Measurements from ENCODE around the gene CHD2. TPM values are rescaled to one million over a fixed set of nuclear protein-coding genes. Genes with fewer than 3 reads are reported as not detected.
A peak's percentile ranks its signal among the peaks of the same experiment; 100 is the strongest.
"Not testable (repeated sequence)": the region's sequence is repeated elsewhere in the genome, so short reads cannot be mapped to it uniquely, and the experiment has no call there.

CHD2 gene
- total RNA-seq, 1 donor from 2014 or later: 57.2 TPM

DNA sequence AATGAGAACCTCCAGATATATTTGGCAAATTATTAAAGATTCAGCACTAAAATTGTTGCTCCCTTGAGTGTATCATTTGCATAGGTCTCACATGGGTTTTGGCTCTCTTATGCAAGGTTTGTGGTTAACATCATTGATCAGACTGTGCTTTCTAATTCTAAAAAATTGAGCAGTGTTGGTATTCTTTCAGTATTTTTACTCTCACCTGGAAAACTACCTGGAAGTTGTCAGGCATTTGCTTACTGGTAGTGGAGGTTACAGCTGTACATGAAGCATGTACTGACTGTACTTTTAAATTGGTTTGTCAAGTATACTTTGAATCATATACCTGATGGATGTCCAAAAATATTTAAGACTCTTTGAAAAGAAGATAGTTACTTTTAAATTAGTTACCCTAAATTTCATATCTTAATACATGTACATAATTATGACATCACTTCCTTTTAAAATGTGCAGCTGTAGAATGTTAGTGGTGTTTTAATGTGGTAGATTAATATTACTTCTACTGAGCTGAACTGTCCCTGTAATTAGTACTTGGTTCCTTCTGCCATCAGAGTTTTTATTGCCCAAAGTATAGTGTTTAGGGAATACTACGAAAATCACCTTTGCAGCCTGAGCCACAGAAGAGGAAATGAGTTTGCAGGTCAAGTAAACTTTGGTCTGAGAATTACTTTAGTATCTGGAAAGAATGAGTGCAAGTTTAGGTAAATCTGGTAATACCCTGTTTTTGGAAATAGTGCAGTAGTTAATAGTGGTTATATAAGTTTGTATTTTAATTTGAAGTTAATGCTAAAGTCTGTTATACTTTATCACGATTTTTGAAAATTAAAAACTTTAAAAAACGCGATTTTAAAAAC, 2.8 kb downstream of the CHD2 start:
- ATAC-seq (no peak), DNase-seq (no peak)
- intact Hi-C loops (cut with micrococcal nuclease): no loop called here

DNA sequence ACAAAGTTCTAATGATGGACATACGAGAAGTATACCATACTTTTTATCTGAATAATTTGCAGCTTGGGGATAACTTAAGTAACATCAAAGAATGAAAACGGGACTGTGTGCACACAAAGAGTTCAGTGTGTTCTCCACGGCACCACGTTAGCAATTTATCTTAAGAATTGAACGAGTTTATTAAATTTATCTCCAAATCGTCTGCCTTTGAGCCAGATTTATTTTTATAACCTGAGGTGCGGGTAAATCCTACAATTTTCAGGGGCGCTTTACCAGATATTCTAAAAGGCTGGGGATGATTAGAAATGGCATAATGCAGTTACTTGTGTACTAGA, 3.5 kb downstream of the CHD2 start:
- intact Hi-C loops (cut with micrococcal nuclease): no loop called here
- ATAC-seq (no peak), DNase-seq (no peak)

DNA sequence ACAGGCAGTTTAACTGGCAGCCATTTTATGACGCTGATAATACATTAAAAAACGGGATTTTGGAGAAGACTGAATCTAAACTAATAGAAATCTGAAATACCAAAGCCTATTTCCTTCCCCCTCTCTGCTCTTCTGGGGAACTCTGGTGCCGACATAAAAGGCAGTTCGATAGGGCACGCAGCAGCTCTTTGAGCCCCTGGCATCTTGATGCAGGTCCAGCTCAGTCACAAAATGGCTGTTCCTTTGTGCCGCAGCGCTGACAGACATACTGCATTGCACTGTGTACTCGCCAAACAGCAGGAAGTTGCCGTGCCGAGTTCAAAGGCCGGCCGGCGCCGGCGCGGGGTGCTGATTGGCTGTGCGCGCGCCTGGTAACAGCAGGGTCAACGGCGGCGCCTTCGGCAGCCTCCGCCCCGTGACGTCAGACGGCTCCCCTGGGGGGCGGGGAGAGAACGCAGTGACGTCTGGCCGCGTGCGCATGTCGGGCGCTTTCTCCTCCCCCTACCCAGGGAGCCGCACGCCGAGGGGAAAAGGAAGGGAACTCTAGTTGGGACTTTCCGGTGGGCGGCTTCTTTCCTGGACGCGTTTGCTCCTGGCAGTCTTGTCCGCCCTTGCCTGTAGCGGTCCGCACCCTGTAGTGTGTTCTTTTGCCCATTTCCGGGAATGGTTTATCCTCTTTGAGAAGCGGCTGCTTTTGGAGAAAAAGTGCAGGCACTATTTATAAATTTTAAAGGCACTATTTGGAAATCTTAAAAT, 4.0 kb downstream of the CHD2 start:
- ATAC-seq: peak; percentile 94
- intact Hi-C loops (cut with micrococcal nuclease): no loop called here
- DNase-seq: peak; percentile 99

DNA sequence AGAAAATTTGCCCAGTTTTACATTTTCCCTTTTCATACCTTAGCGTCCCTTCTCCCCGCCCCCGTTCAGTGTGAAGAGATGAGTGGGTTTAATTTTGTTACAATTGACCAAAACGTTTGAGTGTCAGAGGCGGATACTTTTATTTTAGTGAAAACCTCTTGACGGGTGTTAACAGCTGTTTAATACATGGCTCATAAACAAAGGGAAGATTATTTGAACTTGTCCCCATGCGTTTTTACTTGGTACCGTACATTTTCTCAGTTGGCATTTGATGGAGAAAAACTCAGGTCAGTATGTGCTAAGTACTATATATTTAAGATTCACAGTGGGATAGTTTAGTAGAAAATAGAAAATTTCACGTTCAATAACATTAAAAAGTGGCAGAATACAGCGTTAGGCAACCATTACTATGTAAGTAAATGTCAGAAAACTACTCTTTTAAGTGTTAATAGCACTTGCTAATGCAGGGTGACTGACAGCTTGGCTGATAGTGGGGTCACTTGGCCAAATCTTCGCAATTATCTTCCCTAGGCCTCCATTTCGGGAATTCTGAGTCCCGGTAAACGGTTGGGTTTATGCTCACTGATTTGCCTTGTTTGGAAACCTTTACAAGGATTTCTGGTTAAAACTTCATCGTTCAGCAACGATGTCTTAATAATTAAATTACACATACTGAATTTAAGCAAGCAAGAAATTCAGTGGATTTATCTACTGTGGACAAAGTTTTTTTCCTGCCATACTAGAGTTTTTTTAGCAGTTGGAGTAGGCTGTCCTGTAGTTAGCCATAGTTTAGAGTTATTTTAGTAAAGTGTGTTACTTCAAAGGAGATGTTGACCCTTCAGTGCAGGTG, 4.8 kb downstream of the CHD2 start:
- ATAC-seq (no peak), DNase-seq (no peak)
- intact Hi-C loops (cut with micrococcal nuclease): no loop called here

DNA sequence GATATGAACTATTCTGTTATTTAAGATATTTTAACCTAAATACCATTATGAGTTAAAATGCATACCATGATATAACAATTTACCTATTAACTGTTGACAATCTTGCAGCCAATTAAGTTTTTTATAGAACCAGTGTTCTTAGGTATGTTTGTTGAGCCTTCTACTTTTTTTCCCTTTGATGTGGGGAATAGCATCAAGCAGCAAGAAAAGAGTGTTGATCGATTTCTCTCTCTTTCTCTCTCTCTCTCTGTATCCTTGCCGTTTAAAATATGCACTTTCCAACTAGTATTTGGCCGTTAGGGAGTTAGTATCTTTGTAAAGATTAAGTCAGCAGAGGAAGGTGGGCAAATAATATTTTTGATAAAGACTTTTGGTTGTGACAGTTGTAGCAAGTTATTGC, 5.9 kb downstream of the CHD2 start:
- DNase-seq: no peak
- intact Hi-C loops (cut with micrococcal nuclease): no loop called here
- ATAC-seq: no peak

DNA sequence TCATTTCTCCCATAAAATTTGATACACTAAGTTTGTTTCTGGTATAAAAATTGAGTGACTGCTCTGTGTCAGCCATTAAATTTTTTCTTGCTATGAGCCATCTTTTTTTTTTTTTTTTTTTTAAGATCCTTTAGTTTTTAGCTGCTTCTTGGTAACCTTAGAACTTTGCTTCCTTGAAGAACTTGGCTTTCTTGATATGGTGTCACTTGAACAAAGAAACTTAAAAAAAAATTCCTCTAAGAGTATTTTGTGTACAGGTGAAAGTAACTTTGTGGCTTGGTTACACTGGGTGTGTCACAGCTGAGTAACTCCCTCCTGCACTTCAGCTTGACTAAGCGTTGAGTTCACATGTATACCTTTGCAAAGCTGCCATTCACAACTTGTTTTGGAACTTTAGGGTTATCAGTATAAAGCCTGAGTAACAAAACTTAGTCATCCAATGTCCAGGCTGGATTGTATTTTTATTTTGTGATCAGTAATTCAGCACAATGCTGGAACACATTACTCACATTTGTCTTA, 6.5 kb downstream of the CHD2 start:
- intact Hi-C loops (cut with micrococcal nuclease): no loop called here
- ATAC-seq: no peak
- no peak for DNase-seq

DNA sequence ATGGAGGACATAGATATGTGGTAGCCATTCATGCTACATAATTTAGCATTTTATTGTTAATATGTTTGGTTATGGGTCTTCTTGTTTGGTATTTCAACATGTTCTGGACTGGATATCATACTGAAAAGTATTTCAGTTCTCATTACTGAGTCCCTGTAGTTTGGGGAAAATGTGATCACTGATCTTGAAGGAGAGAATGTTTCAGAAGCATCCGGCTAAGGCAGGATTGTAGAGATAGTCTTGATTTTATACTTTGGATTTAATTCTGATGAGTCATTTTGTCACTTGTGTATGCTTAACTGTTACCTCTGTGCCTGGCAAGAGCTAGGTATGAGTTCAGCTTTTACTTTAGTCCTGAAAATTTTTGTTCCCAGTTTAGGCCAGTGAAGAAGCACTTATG, 7.1 kb downstream of the CHD2 start:
- no peak for ATAC-seq
- intact Hi-C loops (cut with micrococcal nuclease): no loop called here
- DNase-seq: no peak

DNA sequence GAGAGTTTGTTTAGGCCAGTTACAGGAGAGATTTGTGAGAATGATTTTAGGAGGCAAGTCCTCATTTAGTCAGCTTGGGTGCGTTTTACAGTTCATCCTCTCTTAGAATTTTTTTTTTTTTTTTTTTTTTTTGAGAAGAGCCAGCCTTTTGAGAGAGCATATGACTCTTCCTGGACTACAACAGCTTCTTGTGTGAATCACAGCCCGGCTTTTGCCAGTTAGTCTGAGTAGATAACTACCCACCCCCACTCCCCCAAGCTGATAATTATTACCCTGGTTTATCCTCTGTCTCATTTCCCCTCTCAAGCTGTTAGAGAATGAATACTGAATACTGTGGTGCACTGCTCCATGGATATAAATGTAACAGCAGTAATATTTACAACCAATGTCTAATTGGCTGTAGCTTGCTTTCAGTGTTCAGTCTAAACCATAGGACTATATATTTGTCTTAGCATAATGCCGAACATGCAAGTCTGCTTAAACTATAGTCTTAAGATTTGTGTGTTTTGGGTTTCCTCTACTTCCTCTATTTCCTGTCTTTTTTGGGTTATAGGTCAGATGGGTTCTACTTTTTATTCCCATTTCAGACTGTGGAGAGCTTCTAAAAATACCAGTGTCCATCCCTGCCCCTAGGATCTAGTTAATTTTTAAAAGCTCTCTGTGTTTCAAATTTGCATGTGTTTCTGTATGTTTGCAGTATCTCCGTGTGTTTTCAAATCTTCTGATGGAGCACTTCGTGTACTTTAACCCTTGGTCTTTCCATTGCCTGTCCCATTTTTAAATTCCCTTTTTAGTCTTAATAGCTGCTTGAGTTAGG, 8.0 kb downstream of the CHD2 start:
- ATAC-seq: no peak
- DNase-seq: no peak
- intact Hi-C loops (cut with micrococcal nuclease): no loop called here

DNA sequence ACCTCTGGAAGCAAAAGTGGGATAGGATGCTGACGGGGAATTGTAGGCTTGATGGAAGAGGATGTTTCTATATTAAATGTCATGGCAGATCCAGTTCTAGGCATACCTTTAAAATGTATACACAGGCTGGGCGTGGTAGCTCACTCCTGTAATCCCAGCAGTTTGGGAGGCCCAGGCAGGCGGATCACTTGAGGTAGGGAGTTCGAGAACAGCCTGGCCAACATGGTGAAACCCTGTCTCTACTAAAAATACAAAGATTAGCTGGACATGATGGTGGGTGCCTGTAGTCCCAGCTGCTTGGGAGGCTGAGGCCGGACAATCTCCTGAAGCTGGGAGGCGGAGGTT, 8.6 kb downstream of the CHD2 start:
- no peak for ATAC-seq
- no peak for DNase-seq
- intact Hi-C loops (cut with micrococcal nuclease): no loop called here

DNA sequence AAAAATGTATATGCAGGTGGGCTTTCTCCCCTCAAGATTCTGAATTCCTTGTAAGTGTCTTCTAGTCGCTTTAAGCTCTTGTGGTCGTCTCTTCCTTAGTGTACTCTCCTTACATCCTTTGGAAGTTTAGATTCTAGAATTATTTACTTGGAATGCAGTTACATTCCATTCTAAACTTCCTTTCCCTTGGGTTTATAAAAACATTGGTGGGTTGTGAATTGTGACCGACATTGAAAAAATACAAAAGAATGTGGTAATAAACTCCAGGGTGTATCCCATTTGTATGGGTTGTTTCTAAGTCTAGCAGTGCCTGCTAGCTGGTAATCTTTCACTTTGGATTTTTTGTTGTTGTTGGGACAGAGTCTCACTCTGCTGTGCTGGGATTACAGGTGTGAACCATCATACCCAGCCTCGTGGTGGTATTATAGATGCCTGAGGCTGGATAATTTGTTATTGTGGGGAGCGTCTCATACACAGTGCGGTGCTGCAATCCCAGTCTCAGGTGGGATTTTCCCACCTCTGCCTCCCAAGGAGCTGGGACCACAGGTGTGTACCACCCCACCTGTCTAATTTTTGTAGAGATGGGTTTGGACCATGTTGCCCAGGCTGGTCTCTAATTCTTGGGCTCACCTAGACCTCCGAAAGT, 9.1 kb downstream of the CHD2 start:
- intact Hi-C loops (cut with micrococcal nuclease): no loop called here
- DNase-seq (no peak), ATAC-seq (no peak)

DNA sequence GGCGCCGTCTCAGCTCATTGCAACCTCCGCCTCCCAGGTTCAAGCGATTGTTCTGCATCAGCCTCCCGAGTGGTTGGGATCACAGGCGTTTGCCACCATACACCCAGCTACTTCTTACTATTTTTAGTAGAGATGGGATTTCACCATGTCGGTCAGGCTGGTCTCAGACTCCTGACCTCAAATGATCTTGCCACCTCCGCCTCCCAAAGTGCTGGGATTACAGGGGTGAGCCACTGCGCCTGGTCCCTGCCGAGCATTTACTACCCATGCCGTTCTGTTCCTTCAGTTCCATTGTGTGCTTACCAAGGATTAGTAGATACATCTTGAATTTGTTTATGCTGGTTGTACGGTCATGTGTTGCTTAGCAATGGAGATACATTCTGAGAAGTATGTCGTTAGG, 10.3 kb downstream of the CHD2 start:
- DNase-seq: no peak
- ATAC-seq: peak; percentile 4
- intact Hi-C loops (cut with micrococcal nuclease): loop anchor here (10.0 kb wide), 1 partner anchor 106 kb away; no protein-coding TSS in a partner anchor

DNA sequence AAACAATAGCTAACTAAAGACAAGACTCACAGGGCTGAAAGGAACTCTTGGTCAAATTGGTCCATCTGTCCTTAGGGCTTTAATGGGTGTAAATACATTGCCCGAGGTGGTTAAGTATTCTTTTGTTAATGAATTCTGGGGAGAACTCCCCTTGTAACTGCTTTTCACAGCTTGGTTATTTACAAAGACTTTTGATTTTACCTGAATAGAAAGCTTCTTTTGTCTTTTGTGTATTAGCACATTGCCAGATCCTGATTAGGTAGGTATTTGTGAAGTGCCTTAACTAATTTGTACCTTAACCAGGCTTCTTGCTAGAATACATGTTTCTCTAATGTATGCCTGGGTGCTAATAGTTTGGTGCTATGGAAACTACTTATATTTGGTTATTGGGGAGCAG, 14.0 kb downstream of the CHD2 start:
- no peak for DNase-seq
- intact Hi-C loops (cut with micrococcal nuclease): loop anchor here (10.0 kb wide), 1 partner anchor 109 kb away; no protein-coding TSS in a partner anchor

DNA sequence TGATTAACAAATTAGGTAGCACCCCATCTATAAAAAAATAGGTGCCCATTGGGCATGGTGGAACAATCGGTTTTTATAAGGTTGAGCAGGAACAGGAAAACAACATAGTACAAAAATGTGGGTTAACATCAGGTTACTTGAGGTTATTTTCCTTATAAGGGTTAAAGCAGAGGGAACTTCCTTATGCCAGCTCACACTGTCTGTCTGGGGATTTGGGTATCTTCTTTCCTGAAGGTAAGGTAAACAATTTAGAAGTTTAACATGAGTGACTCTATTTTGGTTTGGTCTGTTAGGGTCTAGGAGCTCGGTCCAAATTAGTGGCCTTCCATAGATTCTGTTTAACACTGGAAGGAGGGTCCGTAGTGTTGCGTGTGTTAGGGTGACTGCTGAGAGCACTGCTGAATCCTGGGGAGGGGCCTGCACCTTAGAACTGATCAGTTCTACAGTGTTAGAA, 14.7 kb downstream of the CHD2 start:
- ATAC-seq (no peak), DNase-seq (no peak)
- intact Hi-C loops (cut with micrococcal nuclease): loop anchor here (10.0 kb wide), 1 partner anchor 110 kb away; no protein-coding TSS in a partner anchor

More for the DNA sequence above, 14.0 kb downstream of the CHD2 start:
- ATAC-seq: no peak

DNA sequence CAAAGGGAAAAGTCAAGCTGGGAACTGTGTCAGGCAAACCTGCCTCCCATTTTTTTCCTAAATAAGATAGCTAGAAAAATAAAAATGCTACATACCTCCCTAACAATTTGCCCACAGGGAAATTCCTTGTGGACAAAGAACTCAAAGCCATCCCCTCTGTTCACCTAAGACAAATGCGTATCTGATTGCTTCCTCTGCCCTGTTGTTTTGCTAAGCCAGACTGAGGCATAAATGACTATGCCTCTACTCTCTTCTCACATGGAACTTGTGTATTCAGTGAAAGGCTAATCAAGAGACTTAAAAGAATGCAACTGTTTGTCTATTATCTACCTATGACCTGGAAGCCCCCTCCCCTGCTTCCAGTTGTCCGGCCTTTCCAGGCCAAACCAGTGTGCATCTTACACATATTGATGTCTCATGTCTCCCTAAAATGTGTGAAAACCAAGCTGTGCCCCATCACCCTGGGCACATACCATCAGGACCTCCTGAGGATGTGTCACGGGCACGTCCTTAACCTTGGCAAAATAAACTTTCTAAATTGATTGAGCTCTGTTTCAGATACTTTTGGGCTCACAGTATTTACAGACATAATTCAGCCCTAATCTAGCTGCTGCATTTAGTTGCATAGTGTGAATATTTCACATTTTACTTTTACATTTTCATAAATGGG, 15.8 kb downstream of the CHD2 start:
- no peak for DNase-seq
- ATAC-seq: no peak
- intact Hi-C loops (cut with micrococcal nuclease): loop anchor here (10.0 kb wide), 1 partner anchor 111 kb away; no protein-coding TSS in a partner anchor

DNA sequence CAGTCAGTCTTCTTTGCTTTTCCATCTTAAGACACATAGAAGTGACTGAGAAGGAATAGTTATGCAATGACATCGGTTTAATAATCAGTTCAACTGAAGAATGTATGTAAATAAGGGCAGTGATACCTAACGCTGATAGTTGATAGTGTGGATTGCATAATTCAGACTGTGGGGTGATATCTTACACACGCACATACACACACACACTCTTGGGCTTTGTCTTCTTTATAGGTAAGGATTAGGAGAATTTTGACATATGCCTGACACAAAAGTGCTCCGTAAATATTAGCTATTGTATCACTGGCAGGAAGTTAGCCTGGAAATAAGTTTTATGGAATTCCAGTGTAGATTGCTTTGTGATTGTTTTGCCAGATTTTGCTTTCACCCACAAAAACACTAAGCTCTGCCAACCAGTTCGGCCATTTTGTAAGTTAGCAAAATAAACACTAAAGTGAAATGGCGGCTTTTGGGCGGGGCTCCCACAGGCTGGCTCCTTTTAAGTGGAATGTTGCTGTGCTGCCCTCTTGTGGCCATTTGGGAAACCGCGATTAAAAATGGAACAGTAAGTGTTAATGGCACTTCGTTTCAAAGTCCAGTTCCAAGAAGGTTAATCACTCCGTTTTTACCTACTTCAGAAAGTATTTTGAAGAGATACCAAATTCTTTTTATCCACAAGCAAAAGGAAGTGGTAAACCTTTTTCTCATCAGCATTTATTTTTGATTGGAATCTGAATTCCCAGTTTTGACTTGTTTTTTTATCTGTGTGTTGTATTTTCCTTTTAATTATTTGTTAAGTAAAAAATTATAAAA, 17.7 kb downstream of the CHD2 start:
- intact Hi-C loops (cut with micrococcal nuclease): loop anchor here (10.0 kb wide), 1 partner anchor 113 kb away; no protein-coding TSS in a partner anchor
- ATAC-seq (peak; percentile 58), DNase-seq (peak; percentile 92)

DNA sequence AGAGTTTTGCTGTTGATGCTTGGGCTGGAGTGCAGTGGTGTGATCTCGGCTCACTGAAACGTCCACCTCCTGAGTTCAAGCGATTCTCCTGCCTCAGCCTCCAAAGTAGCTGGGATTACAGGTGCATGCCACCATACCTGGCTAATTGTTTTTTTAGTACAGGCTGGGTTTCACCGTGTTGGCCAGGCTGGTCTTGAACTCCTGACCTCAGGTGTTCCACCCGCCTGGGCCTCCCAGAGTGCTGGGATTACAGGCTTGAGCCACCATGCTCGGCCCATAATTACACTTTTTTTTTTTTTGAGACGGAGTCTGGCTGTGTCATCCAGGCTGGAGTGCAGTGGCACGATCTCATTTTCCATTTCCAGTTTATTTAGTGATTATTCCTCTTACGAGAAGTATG, 18.8 kb downstream of the CHD2 start:
- ATAC-seq, DNase-seq: not testable (repeated sequence)
- intact Hi-C loops (cut with micrococcal nuclease): loop anchor here (10.0 kb wide), 1 partner anchor 114 kb away; no protein-coding TSS in a partner anchor
